ENCODE results near the gene THRAP3. TPM values are rescaled to one million over a fixed set of nuclear protein-coding genes. Genes with fewer than 3 reads are reported as not detected.

The THRAP3 gene, protein sequence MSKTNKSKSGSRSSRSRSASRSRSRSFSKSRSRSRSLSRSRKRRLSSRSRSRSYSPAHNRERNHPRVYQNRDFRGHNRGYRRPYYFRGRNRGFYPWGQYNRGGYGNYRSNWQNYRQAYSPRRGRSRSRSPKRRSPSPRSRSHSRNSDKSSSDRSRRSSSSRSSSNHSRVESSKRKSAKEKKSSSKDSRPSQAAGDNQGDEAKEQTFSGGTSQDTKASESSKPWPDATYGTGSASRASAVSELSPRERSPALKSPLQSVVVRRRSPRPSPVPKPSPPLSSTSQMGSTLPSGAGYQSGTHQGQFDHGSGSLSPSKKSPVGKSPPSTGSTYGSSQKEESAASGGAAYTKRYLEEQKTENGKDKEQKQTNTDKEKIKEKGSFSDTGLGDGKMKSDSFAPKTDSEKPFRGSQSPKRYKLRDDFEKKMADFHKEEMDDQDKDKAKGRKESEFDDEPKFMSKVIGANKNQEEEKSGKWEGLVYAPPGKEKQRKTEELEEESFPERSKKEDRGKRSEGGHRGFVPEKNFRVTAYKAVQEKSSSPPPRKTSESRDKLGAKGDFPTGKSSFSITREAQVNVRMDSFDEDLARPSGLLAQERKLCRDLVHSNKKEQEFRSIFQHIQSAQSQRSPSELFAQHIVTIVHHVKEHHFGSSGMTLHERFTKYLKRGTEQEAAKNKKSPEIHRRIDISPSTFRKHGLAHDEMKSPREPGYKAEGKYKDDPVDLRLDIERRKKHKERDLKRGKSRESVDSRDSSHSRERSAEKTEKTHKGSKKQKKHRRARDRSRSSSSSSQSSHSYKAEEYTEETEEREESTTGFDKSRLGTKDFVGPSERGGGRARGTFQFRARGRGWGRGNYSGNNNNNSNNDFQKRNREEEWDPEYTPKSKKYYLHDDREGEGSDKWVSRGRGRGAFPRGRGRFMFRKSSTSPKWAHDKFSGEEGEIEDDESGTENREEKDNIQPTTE
- 119 TPM for total RNA-seq (ENCODE audit: unreplicated experiment)
- long read RNA-seq, partial matches to known transcripts, result 81 of 91 reads
- long read RNA-seq, other reads (novel, unspliced or antisense), result 10 of 91 reads

DNA sequence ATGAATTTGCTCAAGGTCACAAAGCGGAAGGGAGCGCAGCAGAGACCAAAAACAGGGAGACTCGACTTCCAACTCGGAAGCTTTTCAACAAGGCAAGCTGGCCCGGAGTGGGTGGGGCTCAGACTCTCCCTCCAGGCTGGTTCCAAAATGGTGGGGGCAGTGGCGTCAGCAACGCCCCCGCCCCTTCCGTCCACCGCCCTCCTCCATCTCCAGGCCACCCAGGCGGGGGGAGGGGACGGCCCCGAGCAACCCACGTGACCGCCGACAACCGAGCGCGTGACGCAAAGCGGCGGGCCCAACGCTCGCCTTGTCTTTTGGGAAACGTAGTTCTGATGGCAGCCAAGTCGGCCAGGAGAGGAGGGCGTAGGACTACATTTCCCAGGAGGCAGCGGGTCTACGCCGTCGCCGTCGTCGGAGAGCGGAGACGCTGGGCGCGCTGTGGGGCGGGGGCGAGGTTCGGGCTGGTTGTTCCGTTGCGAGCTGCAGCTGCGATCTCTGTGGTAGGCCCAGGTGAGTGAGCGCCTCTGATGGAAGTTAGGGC is at the start of gene THRAP3:
THRAP3 (plus strand) TSS at position 448 of the 541 bp plus-strand sequence. CDS start 58,121 bp downstream, outside the sequence.
- peaks cover 24% of the 10 kb centered on the region for H3K4me1 Mint-ChIP-seq (ENCODE audit: low read depth, unreplicated experiment)

DNA sequence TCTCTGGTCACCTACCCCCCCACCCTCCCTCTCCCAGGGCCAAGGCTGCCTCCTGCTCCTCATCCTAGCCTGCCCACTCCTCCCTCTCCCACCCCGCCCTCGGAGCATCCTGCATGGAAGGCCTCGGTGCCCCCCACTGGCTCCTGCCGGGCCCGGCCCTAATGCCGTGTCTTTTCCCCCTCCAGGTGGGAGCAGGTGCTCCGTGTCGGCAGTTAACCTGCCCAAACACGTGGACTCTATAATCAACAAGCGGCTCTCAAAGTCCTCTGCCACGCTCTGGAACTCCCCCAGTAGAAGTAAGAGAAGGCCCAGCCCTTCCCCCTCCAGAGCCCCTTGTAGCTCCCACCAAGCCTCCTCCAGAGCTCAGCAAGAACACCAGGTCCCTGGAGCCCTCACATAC is 49.5 kb upstream of the THRAP3 start:
- Mint-ChIP-seq H3K9me3 (ENCODE audit: unreplicated experiment) (peaks cover 7% of the 10 kb centered on the region), H3K4me3 (ENCODE audit: unreplicated experiment) (no peak overlapping the region), H3K27ac (ENCODE audit: unreplicated experiment) (no peak overlapping the region), H3K36me3 (ENCODE audit: unreplicated experiment) (no peaks in the 10 kb centered on the region), H3K27me3 (ENCODE audit: unreplicated experiment) (peaks cover 2% of the 10 kb centered on the region), H3K4me1 (ENCODE audit: low read depth, unreplicated experiment) (peaks cover 10% of the 10 kb centered on the region)
- TF ChIP-seq, protein P1, sequence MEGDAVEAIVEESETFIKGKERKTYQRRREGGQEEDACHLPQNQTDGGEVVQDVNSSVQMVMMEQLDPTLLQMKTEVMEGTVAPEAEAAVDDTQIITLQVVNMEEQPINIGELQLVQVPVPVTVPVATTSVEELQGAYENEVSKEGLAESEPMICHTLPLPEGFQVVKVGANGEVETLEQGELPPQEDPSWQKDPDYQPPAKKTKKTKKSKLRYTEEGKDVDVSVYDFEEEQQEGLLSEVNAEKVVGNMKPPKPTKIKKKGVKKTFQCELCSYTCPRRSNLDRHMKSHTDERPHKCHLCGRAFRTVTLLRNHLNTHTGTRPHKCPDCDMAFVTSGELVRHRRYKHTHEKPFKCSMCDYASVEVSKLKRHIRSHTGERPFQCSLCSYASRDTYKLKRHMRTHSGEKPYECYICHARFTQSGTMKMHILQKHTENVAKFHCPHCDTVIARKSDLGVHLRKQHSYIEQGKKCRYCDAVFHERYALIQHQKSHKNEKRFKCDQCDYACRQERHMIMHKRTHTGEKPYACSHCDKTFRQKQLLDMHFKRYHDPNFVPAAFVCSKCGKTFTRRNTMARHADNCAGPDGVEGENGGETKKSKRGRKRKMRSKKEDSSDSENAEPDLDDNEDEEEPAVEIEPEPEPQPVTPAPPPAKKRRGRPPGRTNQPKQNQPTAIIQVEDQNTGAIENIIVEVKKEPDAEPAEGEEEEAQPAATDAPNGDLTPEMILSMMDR (IDR thresholded peaks at IDR 0.05; ENCODE audit: partially characterized antibody, unreplicated experiment), result no peak
- DNase-seq, result no peak

More for the DNA sequence above, at the start of gene THRAP3:
- Mint-ChIP-seq H3K27ac (ENCODE audit: unreplicated experiment) (peak within 1 kb of the TSS; percentile 99), H3K4me3 (ENCODE audit: unreplicated experiment) (peak within 1 kb of the TSS; percentile 99), H3K27me3 (ENCODE audit: unreplicated experiment) (peaks cover 2% of the 10 kb centered on the region), H3K36me3 (ENCODE audit: unreplicated experiment) (no peaks in the 10 kb centered on the region), H3K9me3 (ENCODE audit: unreplicated experiment) (peaks cover 10% of the 10 kb centered on the region)
- TF ChIP-seq, protein P1 (IDR thresholded peaks at IDR 0.05; ENCODE audit: partially characterized antibody, unreplicated experiment), result no peak
- peak; percentile 99 for DNase-seq

DNA sequence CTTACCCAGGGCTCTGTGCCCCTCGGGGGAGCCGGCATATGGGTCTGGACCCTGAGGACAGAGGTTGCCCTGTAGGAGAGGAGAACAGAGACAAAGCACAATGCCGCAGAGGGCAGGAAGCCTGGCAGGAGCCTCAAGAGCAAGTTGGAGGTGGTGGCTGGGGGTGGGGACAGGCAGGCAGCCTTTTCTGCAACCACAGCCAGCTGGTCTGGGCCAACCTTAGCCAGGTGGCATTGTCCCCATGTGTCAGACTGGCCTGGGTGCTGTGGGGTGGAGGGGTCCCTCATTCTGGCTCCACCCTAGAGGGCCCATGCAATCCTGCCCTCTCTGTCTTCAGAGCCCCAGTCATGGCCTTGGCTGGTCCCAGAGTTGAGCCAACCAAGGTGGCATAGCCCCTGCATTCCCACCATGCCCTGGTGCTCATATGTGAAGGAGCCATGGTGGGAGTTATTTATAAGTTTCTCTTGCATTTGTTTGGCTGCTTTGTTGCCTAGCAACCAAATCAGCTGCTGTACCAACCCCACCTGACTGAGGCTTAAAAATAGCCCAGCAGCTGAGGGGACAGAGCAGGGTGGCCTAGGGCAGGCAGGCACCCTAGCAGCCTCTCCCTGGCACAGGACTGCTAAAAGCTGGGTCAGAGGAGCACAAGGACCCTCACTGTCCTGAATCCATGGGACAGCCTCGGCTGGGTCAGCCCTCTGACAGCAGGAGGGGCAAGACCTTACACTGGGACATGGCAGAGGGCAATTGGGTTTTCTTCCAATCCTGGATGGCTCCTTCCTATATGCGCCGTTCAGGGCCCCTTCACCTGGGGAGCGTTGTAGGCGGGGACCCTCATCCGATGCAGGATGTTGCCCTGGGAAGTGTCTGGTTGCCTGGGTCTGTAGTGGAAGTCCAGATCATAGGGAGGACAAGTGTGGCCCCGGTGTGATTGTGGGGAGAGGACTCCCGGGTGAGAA is 48.8 kb upstream of the THRAP3 start:
- H3K4me3 Mint-ChIP-seq (ENCODE audit: unreplicated experiment), result no peak overlapping the region
- H3K9me3 Mint-ChIP-seq (ENCODE audit: unreplicated experiment), result peaks cover 7% of the 10 kb centered on the region
- peaks cover 10% of the 10 kb centered on the region for H3K4me1 Mint-ChIP-seq (ENCODE audit: low read depth, unreplicated experiment)
- TF ChIP-seq, protein P1 (IDR thresholded peaks at IDR 0.05; ENCODE audit: partially characterized antibody, unreplicated experiment), result no peak
- H3K27ac Mint-ChIP-seq (ENCODE audit: unreplicated experiment), result no peak overlapping the region
- H3K27me3 Mint-ChIP-seq (ENCODE audit: unreplicated experiment), result peaks cover 2% of the 10 kb centered on the region
- DNase-seq, result no peak
- no peaks in the 10 kb centered on the region for H3K36me3 Mint-ChIP-seq (ENCODE audit: unreplicated experiment)

DNA sequence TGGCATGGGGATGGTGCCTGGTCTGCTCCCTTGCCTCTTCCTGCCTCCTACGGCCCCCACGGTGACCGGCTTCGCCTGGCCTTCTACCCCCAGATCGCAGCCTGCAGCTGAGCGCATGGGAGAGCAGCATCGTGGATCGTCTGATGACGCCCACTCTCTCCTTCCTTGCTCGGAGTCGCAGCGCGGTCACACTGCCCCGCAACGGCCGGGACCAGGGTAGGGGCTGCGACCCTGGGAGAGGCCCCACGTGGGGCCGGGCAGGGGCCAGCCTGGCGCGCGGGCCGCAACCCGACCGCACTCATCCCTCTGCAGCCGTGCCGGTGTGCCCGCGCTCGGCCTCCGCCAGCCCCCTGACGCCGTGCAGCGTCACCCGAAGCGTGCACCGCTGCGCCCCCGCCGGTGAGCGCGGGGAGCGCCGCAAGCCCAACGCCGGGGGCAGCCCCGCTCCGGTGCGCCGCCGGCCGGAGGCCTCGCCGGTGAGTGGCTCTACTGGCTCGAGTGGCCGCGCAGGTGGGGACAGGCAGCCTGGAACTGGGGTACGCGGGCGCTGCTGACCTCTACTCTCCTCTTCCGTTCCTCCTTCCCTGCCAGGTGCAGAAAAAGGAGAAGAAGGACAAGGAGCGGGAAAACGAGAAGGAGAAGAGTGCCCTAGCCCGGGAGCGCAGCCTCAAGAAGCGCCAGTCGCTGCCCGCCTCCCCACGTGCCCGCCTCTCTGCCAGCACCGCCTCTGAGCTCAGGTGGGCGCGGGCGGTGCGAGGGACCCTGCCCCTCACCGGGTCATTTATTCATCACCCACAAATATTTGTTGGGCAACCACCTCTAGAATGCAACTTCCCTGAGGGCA is 47.9 kb upstream of the THRAP3 start:
- Mint-ChIP-seq H3K4me1 (ENCODE audit: low read depth, unreplicated experiment) (peaks cover 10% of the 10 kb centered on the region), H3K9me3 (ENCODE audit: unreplicated experiment) (peaks cover 7% of the 10 kb centered on the region), H3K27ac (ENCODE audit: unreplicated experiment) (no peak overlapping the region), H3K36me3 (ENCODE audit: unreplicated experiment) (no peaks in the 10 kb centered on the region), H3K27me3 (ENCODE audit: unreplicated experiment) (peaks cover 2% of the 10 kb centered on the region), H3K4me3 (ENCODE audit: unreplicated experiment) (no peak overlapping the region)
- TF ChIP-seq, protein P1 (IDR thresholded peaks at IDR 0.05; ENCODE audit: partially characterized antibody, unreplicated experiment), result peak; percentile 75
- DNase-seq, result peak; percentile 81

Data from glutamatergic neuron (in vitro differentiated cells).